Activated CD4-positive, alpha-beta memory T cell treated with anti-CD3 and anti-CD28 coated beads, Interleukin-2, amount 10 ng/mL, durations not matched to agents 7 days and 5 days (primary cell): ENCODE data around the gene PLEKHA8. TPM values are rescaled to one million over a fixed set of nuclear protein-coding genes. Genes with fewer than 3 reads are reported as not detected.

Experiments used
- CTCF ChIA-PET: fragments of 350-600 bp; sonication (Branson Sonifier 250); formaldehyde crosslinking; loops from one replicate; lab custom pipeline; 2021; ENCODE audit warnings: antibody characterized with exemption, inconsistent platforms; lab: Charles Lee
- POLR2A ChIA-PET: fragments of 350-600 bp; sonication (Branson Sonifier 250); formaldehyde crosslinking; loops from one replicate; lab custom pipeline; 2021; ENCODE audit warnings: antibody characterized with exemption; lab: Charles Lee
- DNase-seq: peaks from one replicate; pipeline ENCODE4 v3.0.0-alpha.2; 2020
- H3K27ac Mint-ChIP-seq: one replicate; pipeline ENCODE4 v1.8.0; 2021; ENCODE audit warnings: mild to moderate bottlenecking, mixed read lengths
- H3K27me3 Mint-ChIP-seq: one replicate; pipeline ENCODE4 v1.8.0; 2021; ENCODE audit warnings: mixed read lengths
- H3K36me3 Mint-ChIP-seq: one replicate; pipeline ENCODE4 v1.8.0; 2021; ENCODE audit warnings: low read depth, mixed read lengths
- H3K4me1 Mint-ChIP-seq: one replicate; pipeline ENCODE4 v1.8.0; 2021; ENCODE audit warnings: mixed read lengths
- H3K4me3 Mint-ChIP-seq: one replicate; pipeline ENCODE4 v1.8.0; 2021; ENCODE audit warnings: mild to moderate bottlenecking, mixed read lengths
- H3K9me3 Mint-ChIP-seq: one replicate; pipeline ENCODE4 v1.8.0; 2021; ENCODE audit warnings: mixed read lengths
- total RNA-seq, 2 experiments: library from RNA; stranded (reverse); gene quantifications; one replicate each; pipeline ENCODE4 v1.2.3, GENCODE V29; 2021

Gene PLEKHA8
- total RNA-seq, 2 experiments from 2014 or later, result 10.3 to 10.7 TPM

DNA sequence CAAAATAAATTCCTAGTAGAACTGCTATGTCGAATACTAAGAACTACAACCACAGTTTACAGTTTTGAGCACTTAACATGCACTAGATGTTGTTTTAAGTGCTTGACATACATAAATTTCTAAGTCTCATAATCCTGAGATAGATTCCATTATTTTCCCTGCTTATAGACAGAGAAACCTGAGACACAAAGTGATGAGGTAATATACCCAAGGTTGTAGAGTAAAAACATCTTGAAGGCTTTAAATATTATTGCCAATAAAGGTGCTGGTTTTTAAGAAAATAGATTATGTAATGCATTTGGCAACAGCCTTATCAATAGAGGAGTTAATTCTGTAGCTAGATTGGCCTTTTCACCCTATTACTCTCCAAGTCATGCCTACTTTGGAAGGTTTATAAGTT is 48.2 kb downstream of the PLEKHA8 start:
- Mint-ChIP-seq H3K4me3 (no peak overlapping the region), H3K36me3 (no peaks in the 10 kb centered on the region), H3K27me3 (no peaks in the 10 kb centered on the region), H3K27ac (no peak overlapping the region), H3K4me1 (no peaks in the 10 kb centered on the region), H3K9me3 (no peaks in the 10 kb centered on the region)
- no peak for DNase-seq
- ChIA-PET POLR2A (no interaction called here), CTCF (no interaction called here)

DNA sequence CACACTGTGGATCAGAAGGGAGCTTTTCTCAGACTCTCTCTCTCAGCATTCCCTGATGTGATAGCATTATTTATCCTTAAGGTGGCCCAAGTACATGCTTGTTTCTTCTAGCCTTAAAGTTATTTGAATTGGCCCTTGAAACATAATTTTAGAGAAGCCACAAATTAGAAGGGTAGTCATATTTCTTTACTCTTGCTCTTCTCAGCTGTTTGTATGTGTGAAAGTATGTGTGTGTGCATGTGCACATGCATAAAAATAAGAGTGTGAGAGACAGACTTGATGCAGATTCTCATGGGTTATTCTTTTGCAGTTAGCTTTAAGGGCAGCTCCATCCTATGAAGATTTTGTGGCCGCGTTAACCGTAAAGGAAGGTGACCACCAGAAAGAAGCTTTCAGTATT is 50.1 kb downstream of the PLEKHA8 start:
- ChIA-PET CTCF (no interaction called here), POLR2A (no interaction called here)
- H3K9me3 Mint-ChIP-seq, result no peaks in the 10 kb centered on the region
- H3K27me3 Mint-ChIP-seq, result no peaks in the 10 kb centered on the region
- H3K36me3 Mint-ChIP-seq, result no peaks in the 10 kb centered on the region
- no peak overlapping the region for H3K4me3 Mint-ChIP-seq
- H3K27ac Mint-ChIP-seq, result no peak overlapping the region
- DNase-seq, result no peak
- no peaks in the 10 kb centered on the region for H3K4me1 Mint-ChIP-seq

DNA sequence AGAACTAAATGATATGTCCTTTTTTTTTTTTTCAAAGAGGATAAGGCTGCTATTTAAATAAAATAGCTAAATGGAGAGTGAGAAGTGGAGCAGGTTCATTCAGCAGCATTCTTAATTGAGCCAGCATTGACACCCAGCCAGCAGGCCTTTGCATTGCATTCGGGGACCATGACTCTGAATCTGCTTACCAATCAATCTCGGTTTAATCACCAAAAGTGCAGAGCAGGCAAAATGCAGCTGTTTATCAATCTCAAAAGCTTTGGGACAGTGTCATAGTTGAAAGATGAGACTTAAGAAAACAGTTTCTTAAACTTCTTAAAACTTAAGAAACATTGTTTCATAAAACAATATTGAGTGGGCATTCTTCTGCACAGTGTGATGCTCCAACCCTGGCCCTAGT is 51.7 kb downstream of the PLEKHA8 start:
- Mint-ChIP-seq H3K36me3 (no peaks in the 10 kb centered on the region), H3K27me3 (no peaks in the 10 kb centered on the region), H3K9me3 (no peaks in the 10 kb centered on the region), H3K27ac (no peak overlapping the region), H3K4me1 (no peaks in the 10 kb centered on the region), H3K4me3 (no peak overlapping the region)
- ChIA-PET POLR2A (no interaction called here), CTCF (interaction anchor here (3.1 kb wide), 1 partner anchor 18 kb away, joined by 10 read pairs; no protein-coding TSS in a partner anchor)
- DNase-seq, result no peak

GRCh38 chr7:30080818-30081217 is 52.6 kb downstream of the PLEKHA8 start:
- Mint-ChIP-seq H3K4me1 (no peaks in the 10 kb centered on the region), H3K27ac (no peak overlapping the region), H3K36me3 (no peaks in the 10 kb centered on the region), H3K27me3 (no peaks in the 10 kb centered on the region), H3K9me3 (no peaks in the 10 kb centered on the region), H3K4me3 (no peak overlapping the region)
- ChIA-PET CTCF (interaction anchor here (3.1 kb wide), 1 partner anchor 19 kb away, joined by 10 read pairs; no protein-coding TSS in a partner anchor), POLR2A (no interaction called here)
- DNase-seq, result no peak

DNA sequence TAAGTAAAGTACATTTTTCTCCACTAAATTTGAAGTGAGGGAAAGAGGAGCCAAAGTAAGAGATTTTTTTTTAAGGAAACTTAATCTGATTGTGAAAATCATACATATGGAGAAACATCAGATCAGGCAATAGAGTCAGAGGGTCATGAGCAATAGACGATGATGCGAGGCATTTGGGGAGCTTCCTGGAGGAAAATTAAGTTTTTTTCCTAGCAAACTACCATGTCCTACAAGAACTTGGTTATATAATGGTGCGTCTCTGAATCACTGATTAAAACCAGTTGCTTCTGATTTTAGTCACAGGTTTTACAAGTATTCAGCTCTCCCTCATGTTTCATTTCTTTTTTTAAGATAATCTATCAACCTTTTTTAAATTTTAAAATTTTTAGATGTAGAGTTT is 54.5 kb downstream of the PLEKHA8 start:
- no peaks in the 10 kb centered on the region for H3K9me3 Mint-ChIP-seq
- CTCF ChIA-PET, result interaction anchor here (3.1 kb wide), 1 partner anchor 20 kb away, joined by 10 read pairs; no protein-coding TSS in a partner anchor
- peaks cover 4% of the 10 kb centered on the region for H3K4me1 Mint-ChIP-seq
- H3K4me3 Mint-ChIP-seq, result no peak overlapping the region
- POLR2A ChIA-PET, result no interaction called here
- H3K27me3 Mint-ChIP-seq, result no peaks in the 10 kb centered on the region
- no peak for DNase-seq
- H3K36me3 Mint-ChIP-seq, result no peaks in the 10 kb centered on the region
- no peak overlapping the region for H3K27ac Mint-ChIP-seq

GRCh38 chr7:30083334-30083733 is 55.1 kb downstream of the PLEKHA8 start:
- H3K4me1 Mint-ChIP-seq, result peaks cover 4% of the 10 kb centered on the region
- H3K4me3 Mint-ChIP-seq, result no peak overlapping the region
- POLR2A ChIA-PET, result no interaction called here
- no peak overlapping the region for H3K27ac Mint-ChIP-seq
- no peak for DNase-seq
- H3K9me3 Mint-ChIP-seq, result no peaks in the 10 kb centered on the region
- H3K27me3 Mint-ChIP-seq, result no peaks in the 10 kb centered on the region
- no peaks in the 10 kb centered on the region for H3K36me3 Mint-ChIP-seq
- CTCF ChIA-PET, result no interaction called here

- POLR2A ChIA-PET, result no interaction called here
- CTCF ChIA-PET, result no interaction called here
- Mint-ChIP-seq H3K9me3 (no peaks in the 10 kb centered on the region), H3K4me1 (peaks cover 4% of the 10 kb centered on the region), H3K27me3 (no peaks in the 10 kb centered on the region), H3K4me3 (no peak overlapping the region), H3K36me3 (no peaks in the 10 kb centered on the region), H3K27ac (no peak overlapping the region)
- DNase-seq, result no peak
These were observed 56.0 kb downstream of the PLEKHA8 start for GRCh38 chr7:30084212-30084611.

DNA sequence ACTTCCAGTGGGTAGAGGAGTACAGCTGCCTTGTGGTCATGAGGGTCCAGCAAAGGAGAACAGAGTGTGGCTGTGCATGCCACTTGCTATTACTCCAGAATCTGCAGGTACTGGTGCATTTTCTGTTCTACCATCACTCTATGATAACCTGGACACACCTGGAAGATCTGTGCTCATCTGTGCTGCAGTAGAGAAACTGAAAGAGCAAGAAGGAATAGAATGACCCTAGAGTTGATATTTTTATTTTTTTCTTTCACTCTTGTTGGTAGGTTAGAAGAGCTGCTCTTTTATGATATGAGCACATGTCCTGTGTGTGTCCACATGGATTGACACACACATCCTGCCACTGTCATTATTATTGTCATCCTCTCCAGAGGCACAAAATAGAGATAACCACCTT is 58.3 kb downstream of the PLEKHA8 start:
- Mint-ChIP-seq H3K36me3 (no peaks in the 10 kb centered on the region), H3K4me1 (peaks cover 4% of the 10 kb centered on the region), H3K4me3 (no peak overlapping the region), H3K9me3 (no peaks in the 10 kb centered on the region), H3K27ac (no peak overlapping the region), H3K27me3 (no peaks in the 10 kb centered on the region)
- POLR2A ChIA-PET, result no interaction called here
- DNase-seq, result no peak
- CTCF ChIA-PET, result interaction anchor here (1.4 kb wide), 1 partner anchor 11 kb away, joined by 6 read pairs; no protein-coding TSS in a partner anchor

DNA sequence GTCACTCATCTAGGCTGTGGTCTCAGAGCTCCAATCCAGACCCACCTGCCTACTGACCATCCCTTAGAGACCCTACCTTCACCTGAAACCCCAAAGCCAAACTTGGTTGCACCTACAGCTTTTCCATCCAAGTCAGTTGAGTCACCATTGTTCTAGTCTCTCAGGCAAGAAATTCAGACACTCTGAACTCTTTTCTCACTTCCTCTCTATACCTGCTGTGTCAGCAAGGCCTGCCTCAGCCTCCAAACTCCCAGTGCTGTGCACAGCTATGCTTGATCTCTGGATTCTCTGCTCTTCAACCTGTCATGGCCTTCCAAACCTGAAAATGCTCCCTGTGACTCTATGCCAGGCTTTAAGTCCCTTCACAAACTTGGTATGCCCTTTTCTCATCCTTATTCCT is 59.2 kb downstream of the PLEKHA8 start:
- H3K9me3 Mint-ChIP-seq, result no peaks in the 10 kb centered on the region
- no peak for DNase-seq
- H3K36me3 Mint-ChIP-seq, result no peaks in the 10 kb centered on the region
- no peaks in the 10 kb centered on the region for H3K27me3 Mint-ChIP-seq
- peaks cover 4% of the 10 kb centered on the region for H3K4me1 Mint-ChIP-seq
- ChIA-PET POLR2A (no interaction called here), CTCF (no interaction called here)
- H3K4me3 Mint-ChIP-seq, result no peak overlapping the region
- H3K27ac Mint-ChIP-seq, result no peak overlapping the region

- H3K27me3 Mint-ChIP-seq, result no peaks in the 10 kb centered on the region
- ChIA-PET CTCF (no interaction called here), POLR2A (interaction anchor here (1.0 kb wide), 1 partner anchor 13 kb away, joined by 3 read pairs; no protein-coding TSS in a partner anchor)
- no peaks in the 10 kb centered on the region for H3K9me3 Mint-ChIP-seq
- no peaks in the 10 kb centered on the region for H3K36me3 Mint-ChIP-seq
- H3K27ac Mint-ChIP-seq, result no peak overlapping the region
- DNase-seq, result no peak
- H3K4me1 Mint-ChIP-seq, result peaks cover 4% of the 10 kb centered on the region
- H3K4me3 Mint-ChIP-seq, result no peak overlapping the region
These were observed 60.1 kb downstream of the PLEKHA8 start for GRCh38 chr7:30088362-30088761.

DNA sequence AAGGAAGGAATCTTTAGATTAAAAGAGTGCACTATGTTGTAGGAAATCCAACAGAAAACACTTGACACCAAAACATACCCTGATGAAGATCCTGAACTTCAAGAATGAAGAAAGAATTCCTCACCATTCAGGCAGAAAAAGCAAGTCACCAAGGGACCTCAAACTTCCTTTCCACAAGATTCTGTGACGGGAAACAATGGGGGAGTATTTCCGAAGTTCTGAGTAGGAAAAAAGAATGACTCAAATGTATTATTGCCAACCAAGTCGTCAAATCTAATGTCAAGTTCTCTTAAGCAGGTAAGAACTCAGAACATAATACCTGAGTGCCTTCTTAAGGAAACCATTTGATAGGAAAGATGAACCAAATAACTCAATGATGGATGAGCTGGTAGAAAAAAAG is 61.9 kb downstream of the PLEKHA8 start:
- H3K9me3 Mint-ChIP-seq, result no peaks in the 10 kb centered on the region
- H3K4me3 Mint-ChIP-seq, result no peak overlapping the region
- ChIA-PET CTCF (no interaction called here), POLR2A (no interaction called here)
- H3K27me3 Mint-ChIP-seq, result no peaks in the 10 kb centered on the region
- peaks cover 2% of the 10 kb centered on the region for H3K36me3 Mint-ChIP-seq
- H3K4me1 Mint-ChIP-seq, result peaks cover 4% of the 10 kb centered on the region
- no peak overlapping the region for H3K27ac Mint-ChIP-seq
- DNase-seq, result no peak

DNA sequence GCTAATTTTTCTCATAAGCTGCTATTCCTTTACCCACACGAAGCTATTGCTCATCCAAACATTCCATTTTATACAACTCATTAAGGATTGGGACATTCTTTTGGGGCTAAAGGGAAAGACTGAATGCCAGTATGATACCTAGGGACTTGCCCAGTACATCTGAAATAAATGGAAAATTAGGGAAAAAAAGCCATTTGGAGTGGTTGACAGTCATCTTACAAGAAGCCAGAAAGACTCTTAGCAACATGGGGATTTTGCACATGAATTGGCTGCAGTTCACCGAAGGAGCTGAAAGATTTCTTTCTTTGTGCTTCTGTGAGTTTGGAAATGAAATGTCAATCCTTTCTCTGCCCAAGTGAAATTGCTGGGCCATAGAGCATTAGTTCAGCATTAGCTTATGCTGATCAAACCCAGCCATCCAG is 63.3 kb downstream of the PLEKHA8 start:
- no peaks in the 10 kb centered on the region for H3K9me3 Mint-ChIP-seq
- ChIA-PET POLR2A (no interaction called here), CTCF (interaction anchor here (1.2 kb wide), 1 partner anchor 985 kb away, joined by 3 read pairs; no protein-coding TSS in a partner anchor)
- H3K27ac Mint-ChIP-seq, result no peak overlapping the region
- peaks cover 4% of the 10 kb centered on the region for H3K4me1 Mint-ChIP-seq
- H3K27me3 Mint-ChIP-seq, result no peaks in the 10 kb centered on the region
- DNase-seq, result no peak
- no peak overlapping the region for H3K4me3 Mint-ChIP-seq
- H3K36me3 Mint-ChIP-seq, result peaks cover 2% of the 10 kb centered on the region

DNA sequence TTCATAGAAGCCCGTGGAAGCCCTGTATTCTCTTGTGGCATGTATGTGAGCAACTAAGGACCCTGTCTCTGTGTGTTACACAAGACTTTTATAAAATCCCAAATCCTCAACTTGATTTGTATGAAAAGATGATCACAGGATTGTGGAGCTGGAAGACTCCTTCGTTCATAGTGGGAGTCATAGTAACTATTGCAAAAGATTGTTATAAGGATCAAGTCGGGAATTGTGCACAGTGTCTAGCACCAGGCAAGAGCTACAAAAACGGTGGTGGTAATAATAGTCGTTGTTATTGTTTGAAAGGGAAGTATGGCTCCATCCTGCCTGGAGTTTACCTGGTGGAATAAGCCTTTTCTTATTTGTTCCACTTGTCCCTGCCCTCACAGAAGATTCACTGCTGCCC is 63.8 kb downstream of the PLEKHA8 start:
- DNase-seq, result no peak
- Mint-ChIP-seq H3K27ac (no peak overlapping the region), H3K9me3 (no peaks in the 10 kb centered on the region), H3K27me3 (no peaks in the 10 kb centered on the region), H3K36me3 (peaks cover 2% of the 10 kb centered on the region), H3K4me3 (no peak overlapping the region), H3K4me1 (peaks cover 4% of the 10 kb centered on the region)
- POLR2A ChIA-PET, result no interaction called here
- CTCF ChIA-PET, result no interaction called here

GRCh38 chr7:30093420-30093952 is 65.3 kb downstream of the PLEKHA8 start:
- no peaks in the 10 kb centered on the region for H3K4me1 Mint-ChIP-seq
- H3K4me3 Mint-ChIP-seq, result no peak overlapping the region
- DNase-seq, result no peak
- peaks cover 2% of the 10 kb centered on the region for H3K36me3 Mint-ChIP-seq
- CTCF ChIA-PET, result no interaction called here
- H3K27me3 Mint-ChIP-seq, result no peaks in the 10 kb centered on the region
- POLR2A ChIA-PET, result no interaction called here
- no peak overlapping the region for H3K27ac Mint-ChIP-seq
- no peaks in the 10 kb centered on the region for H3K9me3 Mint-ChIP-seq
